Measurements from ENCODE around the gene NOTCH3. TPM values are rescaled to one million over a fixed set of nuclear protein-coding genes. Genes with fewer than 3 reads are reported as not detected.
A peak's percentile ranks its signal among the peaks of the same experiment; 100 is the strongest.

The NOTCH3 gene
- total RNA-seq, 1 experiment from 2014 or later = 153 TPM

DNA sequence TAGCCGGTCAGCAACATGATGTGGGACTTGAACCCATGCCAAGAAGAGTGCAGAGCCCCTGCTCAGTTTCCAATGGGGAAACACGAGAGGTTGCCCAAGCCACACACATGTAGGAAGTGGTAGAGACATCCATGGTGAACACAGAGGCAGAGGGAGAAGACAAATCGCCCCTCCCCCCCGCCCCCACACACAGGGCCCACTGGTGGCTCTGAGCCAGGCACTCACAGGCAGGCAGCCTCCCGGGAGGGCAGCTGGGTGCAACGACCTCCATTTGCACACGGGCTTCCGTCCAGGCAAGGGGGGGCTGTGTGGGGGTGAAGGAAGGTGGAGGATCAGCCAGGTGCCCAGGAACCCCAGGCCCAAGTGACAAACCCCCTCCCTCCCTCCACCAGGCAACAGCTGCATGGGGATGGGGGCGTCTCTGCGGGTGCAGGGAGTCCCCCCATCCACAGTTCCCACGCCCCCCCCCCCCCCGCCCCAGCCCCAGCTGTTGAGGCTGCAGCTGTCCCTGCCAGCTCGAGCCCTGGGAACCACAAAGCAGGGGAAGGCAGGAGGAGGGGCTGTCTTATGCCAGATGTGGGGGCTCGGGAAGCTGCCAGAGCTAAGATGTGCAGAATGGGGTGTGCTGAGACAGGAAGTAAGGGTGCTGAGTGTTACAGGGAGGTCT, 3.4 kb downstream of the NOTCH3 start:
- TF ChIP-seq ZNF416 (CRISPR knock-in tag; IDR thresholded peaks at IDR 0.05) (no peak), OVOL2 (CRISPR knock-in tag; IDR thresholded peaks at IDR 0.05; ENCODE audit: borderline replicate concordance) (no peak), ATF6 (CRISPR knock-in tag; IDR thresholded peaks at IDR 0.05) (no peak), PRRX2 (CRISPR knock-in tag; IDR thresholded peaks at IDR 0.05) (no peak), SP1 (CRISPR knock-in tag; conservative IDR thresholded peaks at IDR 0.05) (no peak), USF2 (CRISPR knock-in tag; IDR thresholded peaks at IDR 0.05) (no peak), SMAD4 (CRISPR knock-in tag; IDR thresholded peaks at IDR 0.05) (no peak), ZNF317 (CRISPR knock-in tag; IDR thresholded peaks at IDR 0.05; ENCODE audit: borderline replicate concordance, low read depth) (no peak), ETV6 (CRISPR knock-in tag; IDR thresholded peaks at IDR 0.05) (no peak), CTCF (IDR thresholded peaks at IDR 0.05) (no peak)
- TF ChIP-seq, protein P1, sequence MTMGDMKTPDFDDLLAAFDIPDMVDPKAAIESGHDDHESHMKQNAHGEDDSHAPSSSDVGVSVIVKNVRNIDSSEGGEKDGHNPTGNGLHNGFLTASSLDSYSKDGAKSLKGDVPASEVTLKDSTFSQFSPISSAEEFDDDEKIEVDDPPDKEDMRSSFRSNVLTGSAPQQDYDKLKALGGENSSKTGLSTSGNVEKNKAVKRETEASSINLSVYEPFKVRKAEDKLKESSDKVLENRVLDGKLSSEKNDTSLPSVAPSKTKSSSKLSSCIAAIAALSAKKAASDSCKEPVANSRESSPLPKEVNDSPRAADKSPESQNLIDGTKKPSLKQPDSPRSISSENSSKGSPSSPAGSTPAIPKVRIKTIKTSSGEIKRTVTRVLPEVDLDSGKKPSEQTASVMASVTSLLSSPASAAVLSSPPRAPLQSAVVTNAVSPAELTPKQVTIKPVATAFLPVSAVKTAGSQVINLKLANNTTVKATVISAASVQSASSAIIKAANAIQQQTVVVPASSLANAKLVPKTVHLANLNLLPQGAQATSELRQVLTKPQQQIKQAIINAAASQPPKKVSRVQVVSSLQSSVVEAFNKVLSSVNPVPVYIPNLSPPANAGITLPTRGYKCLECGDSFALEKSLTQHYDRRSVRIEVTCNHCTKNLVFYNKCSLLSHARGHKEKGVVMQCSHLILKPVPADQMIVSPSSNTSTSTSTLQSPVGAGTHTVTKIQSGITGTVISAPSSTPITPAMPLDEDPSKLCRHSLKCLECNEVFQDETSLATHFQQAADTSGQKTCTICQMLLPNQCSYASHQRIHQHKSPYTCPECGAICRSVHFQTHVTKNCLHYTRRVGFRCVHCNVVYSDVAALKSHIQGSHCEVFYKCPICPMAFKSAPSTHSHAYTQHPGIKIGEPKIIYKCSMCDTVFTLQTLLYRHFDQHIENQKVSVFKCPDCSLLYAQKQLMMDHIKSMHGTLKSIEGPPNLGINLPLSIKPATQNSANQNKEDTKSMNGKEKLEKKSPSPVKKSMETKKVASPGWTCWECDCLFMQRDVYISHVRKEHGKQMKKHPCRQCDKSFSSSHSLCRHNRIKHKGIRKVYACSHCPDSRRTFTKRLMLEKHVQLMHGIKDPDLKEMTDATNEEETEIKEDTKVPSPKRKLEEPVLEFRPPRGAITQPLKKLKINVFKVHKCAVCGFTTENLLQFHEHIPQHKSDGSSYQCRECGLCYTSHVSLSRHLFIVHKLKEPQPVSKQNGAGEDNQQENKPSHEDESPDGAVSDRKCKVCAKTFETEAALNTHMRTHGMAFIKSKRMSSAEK (CRISPR knock-in tag; IDR thresholded peaks at IDR 0.05; ENCODE audit: borderline replicate concordance) = no peak
- Mint-ChIP-seq H3K4me3 (peak overlapping the region; percentile 77), H3K27me3 (ENCODE audit: low read depth) (peaks cover 6% of the 10 kb centered on the region; the same call in 1 of the 2 replicates), H3K9me3 (no peaks in the 10 kb centered on the region), H3K36me3 (peaks cover 20% of the 10 kb centered on the region), H3K4me1 (peaks cover 31% of the 10 kb centered on the region), H3K27ac (peak overlapping the region; percentile 81; the same call in 1 of the 2 replicates)
- DNase-seq (ENCODE audit: low spot score) (no peak), ATAC-seq (no peak)
- CTCF ChIA-PET = interaction anchor here (2.6 kb wide), 1 partner anchor 96 kb away, joined by 14 read pairs; no protein-coding TSS in a partner anchor
- POLR2A ChIA-PET = no interaction called here

DNA sequence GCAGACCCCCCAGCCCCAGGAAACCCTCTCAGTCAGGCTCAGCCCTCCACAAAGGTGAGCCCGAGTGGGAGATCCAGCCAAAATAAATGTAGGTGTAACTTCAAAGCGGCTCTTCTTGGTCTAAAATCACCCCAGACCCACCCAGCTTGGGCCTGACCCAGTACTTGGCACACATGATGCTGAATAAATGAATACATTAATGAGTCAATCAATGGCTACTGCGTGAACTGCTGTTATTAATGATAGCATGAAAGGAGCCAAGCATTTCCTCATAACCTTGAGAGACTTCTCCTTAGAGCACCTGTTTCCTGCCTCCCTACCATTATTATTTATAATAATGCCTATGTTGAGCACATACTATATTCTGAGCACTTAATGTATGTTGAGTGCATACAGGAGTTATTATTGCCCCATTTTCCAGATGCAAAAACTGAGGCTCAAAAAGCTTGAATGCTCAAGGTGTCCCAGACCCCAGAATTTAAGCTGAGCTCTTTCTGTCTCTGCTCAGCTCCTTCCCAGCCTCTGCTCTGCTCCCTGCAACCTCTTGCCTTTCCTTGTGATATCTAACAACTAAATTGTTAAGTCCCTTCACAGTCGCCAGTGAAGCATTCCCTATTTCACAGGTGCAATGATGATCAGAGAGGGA, 4.3 kb downstream of the NOTCH3 start:
- Mint-ChIP-seq H3K9me3 (no peaks in the 10 kb centered on the region), H3K36me3 (peaks cover 25% of the 10 kb centered on the region), H3K4me1 (peaks cover 31% of the 10 kb centered on the region), H3K4me3 (peak overlapping the region; percentile 77), H3K27ac (peak overlapping the region; percentile 81), H3K27me3 (ENCODE audit: low read depth) (peaks cover 5% of the 10 kb centered on the region; the same call in 1 of the 2 replicates)
- ATAC-seq (no peak), DNase-seq (ENCODE audit: low spot score) (no peak)
- TF ChIP-seq NR1H2 (CRISPR knock-in tag; IDR thresholded peaks at IDR 0.05) (no peak), ZNF263 (CRISPR knock-in tag; IDR thresholded peaks at IDR 0.05; ENCODE audit: low read depth) (no peak), ZNF232 (CRISPR knock-in tag; IDR thresholded peaks at IDR 0.05) (no peak), NR3C1 (CRISPR knock-in tag; conservative IDR thresholded peaks at IDR 0.05; ENCODE audit: low read depth) (no peak), NFATC4 (CRISPR knock-in tag; IDR thresholded peaks at IDR 0.05) (no peak), ELF4 (CRISPR knock-in tag; IDR thresholded peaks at IDR 0.05; ENCODE audit: low read depth) (no peak), MYBL2 (CRISPR knock-in tag; IDR thresholded peaks at IDR 0.05) (no peak), ATF1 (CRISPR knock-in tag; IDR thresholded peaks at IDR 0.05) (no peak), ETV6 (CRISPR knock-in tag; IDR thresholded peaks at IDR 0.05) (no peak), SMAD3 (CRISPR knock-in tag; IDR thresholded peaks at IDR 0.05; ENCODE audit: borderline replicate concordance) (no peak)
- TF ChIP-seq, protein P2, sequence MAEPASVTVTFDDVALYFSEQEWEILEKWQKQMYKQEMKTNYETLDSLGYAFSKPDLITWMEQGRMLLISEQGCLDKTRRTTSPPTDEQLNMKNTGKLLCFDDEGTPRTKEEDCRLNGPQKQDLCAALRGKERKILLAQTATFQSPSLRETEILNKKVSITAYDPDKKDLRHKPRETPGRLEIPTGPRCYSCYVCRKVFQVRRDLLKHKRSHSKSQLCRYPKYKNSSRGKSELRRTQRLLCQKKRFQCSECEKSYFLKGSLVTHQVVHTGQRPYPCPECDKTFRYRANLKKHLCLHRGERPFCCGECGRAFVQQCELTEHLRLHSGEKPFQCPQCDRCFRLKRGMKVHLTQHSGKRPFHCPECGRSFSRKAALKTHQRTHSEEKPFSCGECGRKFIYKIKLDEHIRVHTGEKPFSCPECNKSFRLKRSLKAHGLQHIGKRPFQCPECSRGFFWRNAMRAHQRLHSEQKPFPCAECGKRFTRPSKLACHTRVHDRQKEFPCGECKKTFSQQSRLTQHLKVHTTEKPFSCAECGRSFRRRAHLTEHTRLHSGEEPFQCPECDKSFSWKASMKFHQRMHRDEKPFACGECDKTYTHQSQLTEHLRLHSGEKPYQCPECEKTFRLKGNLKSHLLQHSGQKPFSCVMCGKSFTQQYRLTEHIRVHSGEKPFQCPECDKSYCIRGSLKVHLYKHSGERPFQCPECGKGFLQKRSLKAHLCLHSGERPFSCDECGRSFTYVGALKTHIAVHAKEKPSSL (CRISPR knock-in tag; conservative IDR thresholded peaks at IDR 0.05) = no peak
- ChIA-PET POLR2A (interaction anchor here (0.6 to 2.2 kb wide), 6 partner anchors 16 to 222 kb away, joined by 3 to 19 read pairs (median 6); partner anchors contain the start of genes AKAP8L and EPHX3), CTCF (interaction anchor here (0.7 to 3.0 kb wide), 23 partner anchors 9 to 359 kb away, joined by 3 to 64 read pairs (median 7); partner anchors contain the start of genes AKAP8, AKAP8L and EPHX3)

Data from WTC11 (cell line).